HepG2 (cell line): ENCODE data around the gene POLE. TPM values are rescaled to one million over a fixed set of nuclear protein-coding genes. Genes with fewer than 3 reads are reported as not detected.

Source experiments
- CBX2 ChIP-seq, 2 experiments: fragments of 200-600 bp in 1 of 2; sonication (generic); formaldehyde crosslinking in 1 of 2; IDR thresholded peaks; 2 replicates each; pipeline versions ENCODE4 v1.7.0 to v1.8.1; 2018 to 2022; ENCODE audit warnings: low read depth in 2 of 2, low read length in 1 of 2, mild to moderate bottlenecking in 1 of 2, missing genetic modification reagents in 1 of 2
- HMGXB4 ChIP-seq, 2 experiments: sonication (generic) in 1 of 2; formaldehyde crosslinking in 1 of 2; IDR thresholded peaks; 2 replicates each; pipeline versions ENCODE4 v1.4.0 to v1.6.1; 2018 to 2020; ENCODE audit warnings: missing genetic modification reagents in 2 of 2, borderline replicate concordance in 1 of 2, low read depth in 1 of 2, mild to moderate bottlenecking in 1 of 2, missing biosample characterization in 1 of 2
- MEF2D ChIP-seq: sonication (generic); formaldehyde crosslinking; IDR thresholded peaks from 2 replicates; pipeline ENCODE4 v1.5.1; 2020; ENCODE audit warnings: mild to moderate bottlenecking, missing genetic modification reagents
- MLLT10 ChIP-seq: sonication (generic); formaldehyde crosslinking; IDR thresholded peaks from 2 replicates; pipeline ENCODE4 v1.4.0; 2020; ENCODE audit warnings: missing genetic modification reagents
- MYC ChIP-seq: sonication (generic); formaldehyde crosslinking; IDR thresholded peaks from 2 replicates; pipeline ENCODE4 v1.9.0; 2021; ENCODE audit warnings: missing genetic modification reagents, borderline replicate concordance
- PHF21A ChIP-seq: sonication (generic); formaldehyde crosslinking; IDR thresholded peaks from 2 replicates; pipeline ENCODE4 v1.5.0; 2020; ENCODE audit warnings: mild to moderate bottlenecking, missing genetic modification reagents
- RXRA ChIP-seq: sonication (generic); formaldehyde crosslinking; IDR thresholded peaks from 2 replicates; pipeline ENCODE4 v1.5.1; 2020; ENCODE audit warnings: missing genetic modification reagents
- TFAP4 ChIP-seq: sonication (generic); IDR thresholded peaks from 2 replicates; pipeline ENCODE4 v1.6.1; 2016; ENCODE audit warnings: low read depth, borderline replicate concordance
- YEATS4 ChIP-seq: sonication (generic); formaldehyde crosslinking; IDR thresholded peaks from 2 replicates; pipeline ENCODE4 v1.4.0; 2020; ENCODE audit warnings: missing genetic modification reagents, borderline replicate concordance
- ZGPAT ChIP-seq: IDR thresholded peaks from 2 replicates; pipeline ENCODE4 v1.6.1; 2016; ENCODE audit warnings: mild to moderate bottlenecking
- ZNF207 ChIP-seq: fragments of 450-650 bp; IDR thresholded peaks from 2 replicates; pipeline ENCODE4 v1.6.1; 2016; ENCODE audit warnings: antibody characterized with exemption, borderline replicate concordance
- ZNF276 ChIP-seq: sonication (generic); formaldehyde crosslinking; IDR thresholded peaks from 2 replicates; pipeline ENCODE4 v1.4.0; 2020; ENCODE audit warnings: mild to moderate bottlenecking, low read depth, missing genetic modification reagents
- ZNF33B ChIP-seq: sonication (generic); formaldehyde crosslinking; IDR thresholded peaks from 2 replicates; pipeline ENCODE4 v1.5.1; 2020; ENCODE audit warnings: mild to moderate bottlenecking, missing genetic modification reagents
- ZNF737 ChIP-seq: sonication (generic); formaldehyde crosslinking; IDR thresholded peaks from 2 replicates; pipeline ENCODE4 v1.5.0; 2020; ENCODE audit warnings: missing genetic modification reagents, mild to moderate bottlenecking, borderline replicate concordance
- ZNF770 ChIP-seq: sonication (generic); formaldehyde crosslinking; IDR thresholded peaks from 2 replicates; pipeline ENCODE4 v1.5.0; 2020; ENCODE audit warnings: mild to moderate bottlenecking, missing genetic modification reagents
- ZNF788 ChIP-seq: sonication (generic); formaldehyde crosslinking; IDR thresholded peaks from 2 replicates; pipeline ENCODE4 v1.5.0; 2020; ENCODE audit warnings: mild to moderate bottlenecking, missing genetic modification reagents, borderline replicate concordance
- polyA plus RNA-seq, 8 experiments: library from polyadenylated mRNA; depleted of rRNA in 3 of 8; stranded (reverse) in 7 of 8; unstranded in 1 of 8; fragments of >200 nt; fragmentation: Illumina TruSeq in 4 of 8; extraction: Trizol in 4 of 8; gene quantifications; 2 replicates each; pipeline versions ENCODE4 v1.2.1 to v1.2.3, GENCODE V29; 2011 to 2016; ENCODE audit warnings: low read depth in 4 of 8, missing spikeins in 1 of 8, mixed read lengths in 1 of 8; ENCODE audit not compliant: insufficient read depth in 1 of 8
- total RNA-seq, 5 experiments: library from RNA; depleted of rRNA; stranded (reverse); fragments of >200 nt; fragmentation: Illumina TruSeq; extraction: Trizol; gene quantifications; 2 replicates each; pipeline ENCODE4 v1.2.3, GENCODE V29; 2016; ENCODE audit warnings: low read depth in 1 of 5

The POLE gene
- total and polyA plus RNA-seq, 2 of the 13 experiments (the other 11 are each of a cell fraction or from before 2014, with no cell fraction given): 25.3 to 52.2 TPM

- no peak for TF ChIP-seq ZNF276 (CRISPR knock-in tag)
- TF ChIP-seq ZNF737 (CRISPR knock-in tag): 0 out of 2 replicates have a peak, but pooled peaks have one; percentile 62
- peak; percentile 46; the same call in 1 of the 2 replicates for TF ChIP-seq MYC (CRISPR knock-in tag)
- TF ChIP-seq PHF21A (CRISPR knock-in tag): no peak
- TF ChIP-seq HMGXB4 (CRISPR knock-in tag; IDR thresholded peaks at IDR 0.05; ENCODE audit: borderline replicate concordance in 1 of 2, low read depth in 1 of 2): peak; percentile 78 to 80
- no peak for TF ChIP-seq ZNF770 (CRISPR knock-in tag)
- peak; percentile 55; the same call in 1 of the 2 replicates for TF ChIP-seq ZGPAT (CRISPR knock-in tag)
- TF ChIP-seq YEATS4: peak; percentile 26; the same call in 1 of the 2 replicates
- peak; percentile 17; the same call in 1 of the 2 replicates for TF ChIP-seq TFAP4
- peak; percentile 24; the same call in 1 of the 2 replicates for TF ChIP-seq RXRA (CRISPR knock-in tag)
- no peak for TF ChIP-seq ZNF207
- TF ChIP-seq ZNF788: peak; percentile 39; the same call in 1 of the 2 replicates
- TF ChIP-seq MEF2D (CRISPR knock-in tag): 0 out of 2 replicates have a peak, but pooled peaks have one; percentile 54
- no peak for TF ChIP-seq CBX2 (IDR thresholded peaks at IDR 0.05; ENCODE audit: low read depth, low read length)
- peak; percentile 22; the same call in 1 of the 2 replicates for TF ChIP-seq CBX2 (CRISPR knock-in tag; IDR thresholded peaks at IDR 0.05; ENCODE audit: low read depth)
- TF ChIP-seq ZNF33B: 0 out of 2 replicates have a peak, but pooled peaks have one; percentile 61
- no peak for TF ChIP-seq MLLT10
These were observed 86.8 kb downstream of the POLE start (continued) for GRCh38 chr12:132600048-132601032.
